Measurements from ENCODE around the gene CD55. TPM values are rescaled to one million over a fixed set of nuclear protein-coding genes. Genes with fewer than 3 reads are reported as not detected.

The CD55 gene, protein sequence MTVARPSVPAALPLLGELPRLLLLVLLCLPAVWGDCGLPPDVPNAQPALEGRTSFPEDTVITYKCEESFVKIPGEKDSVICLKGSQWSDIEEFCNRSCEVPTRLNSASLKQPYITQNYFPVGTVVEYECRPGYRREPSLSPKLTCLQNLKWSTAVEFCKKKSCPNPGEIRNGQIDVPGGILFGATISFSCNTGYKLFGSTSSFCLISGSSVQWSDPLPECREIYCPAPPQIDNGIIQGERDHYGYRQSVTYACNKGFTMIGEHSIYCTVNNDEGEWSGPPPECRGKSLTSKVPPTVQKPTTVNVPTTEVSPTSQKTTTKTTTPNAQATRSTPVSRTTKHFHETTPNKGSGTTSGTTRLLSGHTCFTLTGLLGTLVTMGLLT
- 2.9 TPM for total RNA-seq

GRCh38 chr1:207321079-207321789 is at the start of gene CD55:
Gene CD55, plus strand, starts transcription at chr1:207321678. Its CDS starts 88 bp downstream, at chr1:207321766.
- FAIRE-seq (no peak), DNase-seq (ENCODE audit: low spot score in 2 of 2) (peak; percentile 78 to 82)

DNA sequence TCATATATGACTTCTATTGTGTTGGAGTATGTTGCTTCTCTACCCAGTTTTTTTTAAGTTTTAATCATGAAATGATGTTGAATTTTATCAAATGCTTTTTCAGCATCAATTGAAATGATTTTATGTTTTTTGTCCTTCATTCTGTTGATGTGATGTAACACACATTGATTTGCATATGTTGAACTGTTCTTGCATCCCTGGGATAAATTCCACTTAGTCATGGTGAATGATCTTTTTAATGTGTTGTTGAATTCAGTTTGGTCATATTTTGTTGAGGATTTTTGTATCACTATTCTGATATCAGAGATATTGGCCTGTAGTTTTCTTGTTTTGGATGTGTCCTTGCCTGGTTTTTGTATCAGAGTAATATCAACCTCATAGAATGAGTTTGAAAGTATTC is 46.6 kb upstream of the CD55 start:
- DNase-seq (ENCODE audit: low spot score in 2 of 2) (no peak), FAIRE-seq (no peak)

DNA sequence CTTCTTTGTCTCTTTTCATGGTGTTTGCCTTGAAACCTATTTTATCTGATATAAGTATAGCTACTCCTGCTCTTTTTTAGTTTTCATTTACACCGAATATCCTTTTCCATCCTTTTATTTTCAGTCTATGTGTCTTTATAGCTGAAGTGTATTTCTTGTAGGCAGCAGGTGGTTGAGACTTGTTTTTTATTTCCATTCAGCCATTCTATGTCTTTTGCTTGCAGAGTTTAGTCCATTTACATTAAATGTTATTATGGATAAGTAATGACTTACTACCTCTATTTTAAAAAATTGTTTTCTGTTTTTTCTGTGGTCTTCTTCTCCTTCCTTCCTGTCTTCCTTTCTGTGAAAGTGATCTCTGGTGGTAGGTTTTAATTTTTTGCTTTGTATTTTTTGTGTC is 45.0 kb upstream of the CD55 start:
- DNase-seq (ENCODE audit: low spot score in 2 of 2) (no peak), FAIRE-seq (no peak)

GRCh38 chr1:207277241-207277640 is 44.2 kb upstream of the CD55 start:
- FAIRE-seq (no peak), DNase-seq (ENCODE audit: low spot score in 2 of 2) (no peak)

DNA sequence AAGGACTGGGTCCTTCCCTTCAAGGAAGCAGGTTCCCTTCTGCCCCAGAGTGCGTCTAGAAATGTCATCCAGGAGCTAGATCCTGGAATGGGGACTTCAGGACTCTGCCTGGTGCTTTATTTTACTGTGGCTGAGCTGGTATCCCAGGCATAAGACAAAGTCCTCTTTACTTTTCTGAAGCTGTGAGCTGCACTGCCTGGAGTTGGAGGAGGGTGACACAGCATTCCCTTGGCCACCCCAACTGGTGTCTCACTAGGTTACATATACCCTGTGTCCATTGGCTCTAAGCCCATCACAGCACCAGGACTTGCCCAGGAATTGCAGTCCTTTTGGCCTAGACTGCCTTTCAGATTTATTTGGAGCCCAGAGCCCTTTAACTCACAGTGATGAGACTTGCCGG is 41.8 kb upstream of the CD55 start:
- FAIRE-seq (no peak), DNase-seq (ENCODE audit: low spot score in 2 of 2) (no peak)

GRCh38 chr1:207280706-207281105 is 40.8 kb upstream of the CD55 start:
- no peak for DNase-seq (ENCODE audit: low spot score in 2 of 2)
- no peak for FAIRE-seq

DNA sequence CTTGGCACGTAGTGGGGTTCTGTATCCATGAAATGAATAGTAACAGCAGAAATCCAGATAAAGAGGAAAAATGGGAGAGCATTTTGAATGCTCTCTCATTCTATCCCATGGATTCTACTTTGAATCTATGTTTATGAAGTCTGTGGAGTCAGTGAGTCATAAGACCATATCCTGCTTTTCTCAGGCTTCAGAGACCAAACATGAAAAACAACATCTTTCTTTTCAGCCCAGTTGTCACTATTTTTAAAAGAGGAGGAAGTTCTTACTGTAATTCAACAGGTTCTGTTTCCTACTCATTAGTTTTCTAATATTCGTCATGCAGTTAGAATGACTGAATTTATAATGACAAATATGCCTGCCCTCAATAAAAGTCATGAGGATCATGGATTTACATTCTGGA is 39.4 kb upstream of the CD55 start:
- FAIRE-seq: no peak
- no peak for DNase-seq (ENCODE audit: low spot score in 2 of 2)

- no peak for FAIRE-seq
Measured at GRCh38 chr1:207282496-207283380, 38.7 kb upstream of the CD55 start.

DNA sequence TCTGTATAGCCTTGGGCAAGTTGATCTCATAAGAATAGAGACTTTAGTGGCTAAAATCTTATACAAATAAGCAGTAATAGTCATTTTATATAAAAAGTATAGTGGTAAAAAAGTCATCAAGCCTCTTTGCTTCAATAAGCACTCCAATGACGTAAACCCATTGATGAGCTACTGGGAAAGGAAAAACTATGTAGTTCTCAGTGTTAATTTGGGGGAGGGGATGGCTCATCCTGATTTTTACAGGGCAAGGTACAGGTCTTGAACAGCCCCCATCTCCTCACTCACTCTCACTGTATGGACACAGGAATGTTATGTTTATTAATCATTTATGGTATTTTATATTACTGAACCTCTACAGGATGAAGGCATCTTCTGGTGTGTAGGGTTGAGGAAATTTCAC is 38.1 kb upstream of the CD55 start:
- no peak for FAIRE-seq
- no peak for DNase-seq (ENCODE audit: low spot score in 2 of 2)

More at GRCh38 chr1:207282496-207283380, 38.7 kb upstream of the CD55 start:
- no peak for DNase-seq (ENCODE audit: low spot score in 2 of 2)

DNA sequence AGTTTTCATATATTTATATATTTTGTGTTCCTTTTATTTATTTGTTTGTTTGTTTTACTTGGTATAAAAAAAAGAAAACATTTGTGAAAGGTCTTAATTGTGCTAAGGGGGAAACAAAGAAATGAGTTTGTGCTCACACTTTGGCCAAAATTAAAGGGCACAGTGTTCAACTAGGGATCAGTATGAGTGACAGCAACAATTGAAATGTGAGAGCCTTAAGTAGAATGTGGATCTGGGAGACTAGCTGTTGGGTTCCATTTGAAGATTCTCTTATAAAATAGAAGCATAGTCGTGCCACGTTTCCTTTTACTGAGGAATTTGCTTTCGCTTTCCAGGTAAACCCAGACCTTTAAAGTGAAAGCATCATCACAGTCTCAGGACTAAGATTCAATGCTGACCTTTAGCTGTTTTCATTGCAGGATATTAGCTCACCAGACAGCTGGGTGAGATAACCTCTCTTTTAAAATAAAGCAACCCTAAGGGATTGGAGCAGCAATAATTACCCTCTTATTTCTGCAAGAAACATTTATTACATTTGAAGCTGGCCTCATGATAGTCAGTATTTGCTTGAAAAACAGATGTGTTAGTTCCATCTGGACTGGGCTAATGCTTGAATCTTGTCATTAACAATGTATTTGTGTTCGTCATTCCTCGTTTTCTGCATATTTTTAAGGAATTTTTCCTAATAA is 37.1 kb upstream of the CD55 start:
- FAIRE-seq: no peak

GRCh38 chr1:207286786-207287468 is 34.6 kb upstream of the CD55 start:
- FAIRE-seq (no peak), DNase-seq (ENCODE audit: low spot score in 2 of 2) (no peak)

More for the DNA sequence above, 37.1 kb upstream of the CD55 start:
- no peak for DNase-seq (ENCODE audit: low spot score in 2 of 2)

GRCh38 chr1:207288315-207288714 is 33.2 kb upstream of the CD55 start:
- FAIRE-seq (no peak), DNase-seq (ENCODE audit: low spot score in 2 of 2) (no peak)

DNA sequence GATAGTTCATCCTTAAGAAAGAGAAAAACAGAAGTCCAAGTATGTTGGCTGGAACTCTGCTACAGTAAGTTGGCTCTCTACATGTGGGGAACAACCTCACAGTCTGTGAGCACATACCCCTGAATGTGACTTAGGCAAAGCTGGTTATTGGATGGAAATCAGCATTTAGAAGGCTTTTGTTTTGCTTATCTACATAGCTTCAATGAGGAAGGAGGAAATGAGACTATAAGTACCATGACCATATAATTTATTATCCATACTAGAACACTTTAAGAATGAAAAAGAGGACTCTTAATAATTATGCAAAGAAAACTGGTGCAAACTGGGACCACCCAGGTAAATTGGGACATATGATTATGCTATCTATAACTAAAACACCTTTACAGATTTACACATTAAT is 31.7 kb upstream of the CD55 start:
- FAIRE-seq (no peak), DNase-seq (ENCODE audit: low spot score in 2 of 2) (no peak)

DNA sequence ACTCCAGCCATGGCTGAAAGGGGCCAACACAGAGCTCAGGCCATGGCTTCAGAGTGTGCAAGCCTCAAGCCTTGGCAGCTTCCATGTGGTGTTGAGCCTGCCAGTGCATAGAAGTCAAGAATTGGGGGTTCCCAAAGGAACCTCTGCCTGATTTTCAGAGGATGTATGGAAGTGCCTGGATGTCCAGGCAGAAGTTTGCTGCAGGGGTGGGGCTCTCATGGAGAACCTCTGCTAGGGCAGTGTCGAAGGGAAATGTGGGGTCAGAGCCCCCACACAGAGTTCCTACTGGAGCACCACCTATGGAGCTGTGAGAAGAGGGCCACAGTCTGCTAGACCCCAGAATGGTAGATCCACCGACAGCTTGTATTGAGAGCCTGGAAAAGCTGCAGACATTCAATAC is 29.8 kb upstream of the CD55 start:
- no peak for FAIRE-seq

DNA sequence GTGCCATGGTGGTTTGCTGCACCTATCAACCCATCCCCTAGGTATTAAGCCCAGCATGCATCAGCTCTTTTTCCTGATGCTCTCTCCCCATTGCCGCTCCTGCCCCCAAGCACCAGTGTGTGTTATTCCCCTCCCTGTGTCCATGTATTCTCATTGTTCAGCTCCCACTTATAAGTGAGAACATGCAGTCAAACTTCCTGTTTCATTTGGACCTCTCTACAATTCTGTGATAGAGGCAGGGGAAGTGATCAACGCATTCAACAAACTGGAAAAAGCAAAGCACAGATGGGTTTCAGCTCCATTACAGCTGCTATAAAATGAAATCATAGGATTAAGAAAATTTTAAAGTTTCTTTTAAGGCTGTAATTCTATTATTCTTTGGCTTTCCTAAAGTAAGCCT is 23.3 kb upstream of the CD55 start:
- DNase-seq (ENCODE audit: low spot score in 2 of 2) (no peak), FAIRE-seq (no peak)

More for the DNA sequence above, 29.8 kb upstream of the CD55 start:
- no peak for DNase-seq (ENCODE audit: low spot score in 2 of 2)

DNA sequence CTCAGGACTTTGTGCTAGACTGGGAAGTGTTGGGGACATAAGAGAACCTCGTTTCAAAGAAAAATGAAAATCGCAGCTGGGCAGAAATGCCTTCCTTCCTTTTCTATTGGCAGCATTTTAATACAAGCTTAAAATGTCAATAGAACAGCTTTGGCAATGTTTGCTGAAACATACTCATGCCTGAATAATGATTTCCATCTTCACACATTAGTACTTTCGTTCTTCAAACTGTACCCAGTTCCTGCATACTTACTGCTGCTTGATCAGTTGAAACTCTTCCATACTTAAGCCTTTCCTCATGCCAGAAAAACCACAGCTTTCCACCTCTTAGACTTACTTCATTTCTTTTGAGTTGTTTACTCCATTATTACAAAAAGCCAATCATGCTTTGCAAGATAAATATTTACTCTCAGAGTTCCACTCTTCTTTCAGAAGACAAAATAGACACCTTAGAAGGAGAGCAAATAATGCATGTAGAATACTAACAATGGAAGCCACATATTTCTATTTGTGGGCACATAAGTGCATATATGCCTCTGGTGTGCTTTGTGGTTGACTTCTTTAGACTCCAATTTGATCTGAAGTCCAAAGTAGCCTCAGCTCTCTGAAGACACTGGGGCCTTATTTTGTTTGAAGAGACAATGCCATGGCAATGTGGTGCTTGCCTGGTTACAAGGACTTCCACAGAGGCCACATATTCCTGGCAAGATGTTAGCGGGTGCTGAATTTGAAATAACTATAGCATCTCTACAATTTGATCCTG is 22.7 kb upstream of the CD55 start:
- DNase-seq (ENCODE audit: low spot score in 2 of 2) (no peak), FAIRE-seq (no peak)

GRCh38 chr1:207300970-207301369 is 20.5 kb upstream of the CD55 start:
- DNase-seq (ENCODE audit: low spot score in 2 of 2) (no peak), FAIRE-seq (no peak)

DNA sequence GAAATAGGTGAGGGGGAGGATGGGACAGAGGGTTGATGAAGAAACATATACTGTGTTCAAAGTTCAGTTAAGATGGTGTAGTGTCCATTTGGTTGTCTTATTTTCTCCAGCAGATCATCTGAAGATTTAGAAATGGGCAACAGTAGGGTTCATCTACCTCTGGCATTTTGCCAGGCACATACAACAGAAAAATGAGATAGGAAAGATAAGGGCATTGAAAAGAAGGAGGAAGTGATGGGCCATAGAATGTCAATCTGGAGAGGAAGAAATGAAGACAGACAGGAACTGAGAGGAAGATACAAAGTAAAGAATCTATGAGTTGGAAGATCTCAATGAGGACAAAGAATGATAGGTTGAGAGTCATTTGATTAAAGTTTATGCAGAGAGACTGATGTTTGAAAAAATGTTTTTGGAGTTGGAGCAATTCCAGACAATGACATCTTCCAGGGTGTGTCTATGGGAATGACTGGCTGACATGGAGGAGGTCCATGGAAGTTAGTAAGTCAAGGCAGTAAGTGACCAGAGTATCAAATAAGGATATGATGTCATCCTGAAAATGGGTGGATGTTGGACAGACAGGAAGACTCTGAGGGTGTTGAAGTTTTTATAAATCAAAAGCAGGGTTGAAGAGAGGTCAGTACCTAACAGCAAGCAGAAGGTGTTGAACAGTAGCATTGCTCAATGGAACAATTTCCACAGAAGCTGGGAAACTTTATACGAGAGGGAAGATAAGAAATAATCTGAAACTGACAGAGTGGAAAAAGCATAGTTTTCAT is 18.7 kb upstream of the CD55 start:
- no peak for FAIRE-seq
- DNase-seq (ENCODE audit: low spot score in 2 of 2): no peak
